ENCODE data around the gene GRID1. TPM values are rescaled to one million over a fixed set of nuclear protein-coding genes. Genes with fewer than 3 reads are reported as not detected.

GRID1 gene
- total RNA-seq, 1 experiment from 2014 or later, result not detected

DNA sequence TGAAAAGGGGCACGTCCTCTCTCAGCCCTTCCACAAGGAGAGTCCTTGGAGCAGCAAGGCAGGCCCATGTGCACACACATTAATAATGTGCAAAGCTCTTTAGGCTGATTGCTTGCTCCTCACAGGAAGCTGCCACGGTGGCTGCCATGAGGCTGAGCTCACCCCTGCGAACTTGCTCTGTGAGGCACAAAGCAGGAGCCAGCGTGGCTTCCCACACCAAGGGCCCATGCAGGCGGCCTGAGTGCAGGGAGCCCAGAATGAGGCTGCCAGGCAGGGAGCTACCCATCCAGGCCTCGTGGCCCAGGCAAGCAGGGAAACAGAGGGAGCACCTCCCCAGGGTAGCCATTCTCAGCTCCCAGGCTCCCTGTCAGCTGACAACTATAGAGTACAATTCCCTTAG, 242.9 kb downstream of the GRID1 start:
- TF ChIP-seq, protein P1, sequence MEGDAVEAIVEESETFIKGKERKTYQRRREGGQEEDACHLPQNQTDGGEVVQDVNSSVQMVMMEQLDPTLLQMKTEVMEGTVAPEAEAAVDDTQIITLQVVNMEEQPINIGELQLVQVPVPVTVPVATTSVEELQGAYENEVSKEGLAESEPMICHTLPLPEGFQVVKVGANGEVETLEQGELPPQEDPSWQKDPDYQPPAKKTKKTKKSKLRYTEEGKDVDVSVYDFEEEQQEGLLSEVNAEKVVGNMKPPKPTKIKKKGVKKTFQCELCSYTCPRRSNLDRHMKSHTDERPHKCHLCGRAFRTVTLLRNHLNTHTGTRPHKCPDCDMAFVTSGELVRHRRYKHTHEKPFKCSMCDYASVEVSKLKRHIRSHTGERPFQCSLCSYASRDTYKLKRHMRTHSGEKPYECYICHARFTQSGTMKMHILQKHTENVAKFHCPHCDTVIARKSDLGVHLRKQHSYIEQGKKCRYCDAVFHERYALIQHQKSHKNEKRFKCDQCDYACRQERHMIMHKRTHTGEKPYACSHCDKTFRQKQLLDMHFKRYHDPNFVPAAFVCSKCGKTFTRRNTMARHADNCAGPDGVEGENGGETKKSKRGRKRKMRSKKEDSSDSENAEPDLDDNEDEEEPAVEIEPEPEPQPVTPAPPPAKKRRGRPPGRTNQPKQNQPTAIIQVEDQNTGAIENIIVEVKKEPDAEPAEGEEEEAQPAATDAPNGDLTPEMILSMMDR (IDR thresholded peaks at IDR 0.05; ENCODE audit: unreplicated experiment), result no peak
- DNase-seq, result no peak
- Mint-ChIP-seq H3K4me3 (ENCODE audit: low read depth, unreplicated experiment) (no peak overlapping the region), H3K9me3 (ENCODE audit: low read depth, unreplicated experiment) (no peaks in the 10 kb centered on the region), H3K36me3 (ENCODE audit: insufficient read depth, unreplicated experiment) (no peaks in the 10 kb centered on the region), H3K27me3 (ENCODE audit: unreplicated experiment) (peaks cover 46% of the 10 kb centered on the region), H3K4me1 (ENCODE audit: low read depth, unreplicated experiment) (no peaks in the 10 kb centered on the region), H3K27ac (ENCODE audit: unreplicated experiment) (no peak overlapping the region)
- no TSS peak for BruUV-seq (replicated peaks)
- CTCF ChIA-PET, result no interaction called here
- intact Hi-C loops (cut with micrococcal nuclease; ENCODE audit: unreplicated experiment), result no loop called here

DNA sequence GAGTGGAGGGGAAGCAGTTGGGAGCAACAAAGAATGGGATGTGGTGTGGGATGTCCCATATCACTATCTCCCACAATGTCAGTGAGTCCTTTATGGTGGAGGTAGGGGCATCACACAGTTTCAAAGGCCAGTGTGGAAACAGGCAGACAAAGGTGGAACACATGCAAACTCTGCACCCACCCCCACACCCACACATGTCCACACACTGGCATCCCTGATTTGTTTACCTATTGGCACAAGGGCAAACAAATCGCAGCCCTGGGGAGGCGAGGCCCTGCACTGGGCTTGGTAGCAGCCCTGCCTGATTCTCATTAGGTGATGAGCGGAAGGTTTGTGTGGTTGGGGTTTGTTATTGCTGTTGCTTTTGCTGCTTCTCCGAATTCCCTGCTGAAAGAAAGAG, 243.3 kb downstream of the GRID1 start:
- no peak for DNase-seq
- Mint-ChIP-seq H3K27ac (ENCODE audit: unreplicated experiment) (no peak overlapping the region), H3K9me3 (ENCODE audit: low read depth, unreplicated experiment) (no peaks in the 10 kb centered on the region), H3K4me1 (ENCODE audit: low read depth, unreplicated experiment) (no peaks in the 10 kb centered on the region), H3K36me3 (ENCODE audit: insufficient read depth, unreplicated experiment) (no peaks in the 10 kb centered on the region), H3K4me3 (ENCODE audit: low read depth, unreplicated experiment) (no peak overlapping the region), H3K27me3 (ENCODE audit: unreplicated experiment) (peaks cover 42% of the 10 kb centered on the region)
- no TSS peak for BruUV-seq (replicated peaks)
- CTCF ChIA-PET, result no interaction called here
- intact Hi-C loops (cut with micrococcal nuclease; ENCODE audit: unreplicated experiment), result no loop called here
- TF ChIP-seq, protein P1 (IDR thresholded peaks at IDR 0.05; ENCODE audit: unreplicated experiment), result no peak

DNA sequence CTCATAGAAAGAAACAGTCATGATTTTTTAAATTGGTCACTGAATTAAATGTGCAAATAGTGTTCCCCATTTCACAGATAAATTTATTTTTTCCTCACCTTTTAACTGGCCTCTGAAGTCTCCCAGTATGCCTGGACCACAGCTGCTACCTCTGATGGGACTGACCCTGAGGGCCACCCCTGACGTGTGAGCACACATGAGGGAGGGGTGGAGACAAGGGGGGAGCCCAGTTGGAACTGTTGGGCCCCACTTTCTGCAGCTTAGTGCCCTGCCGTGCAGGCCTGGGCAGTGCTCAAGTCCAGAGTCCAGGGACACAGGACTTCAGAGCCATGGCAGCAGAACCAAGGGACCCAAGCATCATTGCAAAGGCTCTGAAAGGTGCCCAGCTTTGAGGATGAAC, 243.9 kb downstream of the GRID1 start:
- H3K9me3 Mint-ChIP-seq (ENCODE audit: low read depth, unreplicated experiment), result no peaks in the 10 kb centered on the region
- no peak overlapping the region for H3K4me3 Mint-ChIP-seq (ENCODE audit: low read depth, unreplicated experiment)
- intact Hi-C loops (cut with micrococcal nuclease; ENCODE audit: unreplicated experiment), result no loop called here
- BruUV-seq (replicated peaks), result no TSS peak
- no peak for DNase-seq
- no peaks in the 10 kb centered on the region for H3K4me1 Mint-ChIP-seq (ENCODE audit: low read depth, unreplicated experiment)
- no peaks in the 10 kb centered on the region for H3K36me3 Mint-ChIP-seq (ENCODE audit: insufficient read depth, unreplicated experiment)
- peaks cover 35% of the 10 kb centered on the region for H3K27me3 Mint-ChIP-seq (ENCODE audit: unreplicated experiment)
- H3K27ac Mint-ChIP-seq (ENCODE audit: unreplicated experiment), result no peak overlapping the region
- TF ChIP-seq, protein P1 (IDR thresholded peaks at IDR 0.05; ENCODE audit: unreplicated experiment), result no peak
- CTCF ChIA-PET, result no interaction called here

DNA sequence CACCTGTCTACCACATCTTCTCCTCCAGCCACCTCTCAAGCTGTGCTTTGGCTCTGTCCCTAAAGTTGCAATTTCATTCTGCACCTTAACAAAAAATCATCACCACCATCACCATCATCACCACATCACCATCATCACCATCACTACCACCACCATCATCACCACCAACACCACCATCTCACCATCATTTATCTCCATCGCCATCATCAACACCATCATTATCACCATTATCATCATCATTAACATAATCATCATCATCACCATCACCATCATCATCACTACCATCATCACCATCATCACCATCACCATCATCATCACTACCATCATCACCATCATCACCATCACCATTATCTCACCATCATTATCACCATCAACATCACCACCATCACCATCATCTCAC, 245.4 kb downstream of the GRID1 start:
- no peaks in the 10 kb centered on the region for H3K36me3 Mint-ChIP-seq (ENCODE audit: insufficient read depth, unreplicated experiment)
- no peak overlapping the region for H3K4me3 Mint-ChIP-seq (ENCODE audit: low read depth, unreplicated experiment)
- H3K27me3 Mint-ChIP-seq (ENCODE audit: unreplicated experiment), result peaks cover 26% of the 10 kb centered on the region
- BruUV-seq (replicated peaks), result no TSS peak
- DNase-seq, result no peak
- H3K9me3 Mint-ChIP-seq (ENCODE audit: low read depth, unreplicated experiment), result no peaks in the 10 kb centered on the region
- H3K4me1 Mint-ChIP-seq (ENCODE audit: low read depth, unreplicated experiment), result no peaks in the 10 kb centered on the region
- no peak overlapping the region for H3K27ac Mint-ChIP-seq (ENCODE audit: unreplicated experiment)
- intact Hi-C loops (cut with micrococcal nuclease; ENCODE audit: unreplicated experiment), result no loop called here
- TF ChIP-seq, protein P1 (IDR thresholded peaks at IDR 0.05; ENCODE audit: unreplicated experiment), result no peak
- CTCF ChIA-PET, result no interaction called here

DNA sequence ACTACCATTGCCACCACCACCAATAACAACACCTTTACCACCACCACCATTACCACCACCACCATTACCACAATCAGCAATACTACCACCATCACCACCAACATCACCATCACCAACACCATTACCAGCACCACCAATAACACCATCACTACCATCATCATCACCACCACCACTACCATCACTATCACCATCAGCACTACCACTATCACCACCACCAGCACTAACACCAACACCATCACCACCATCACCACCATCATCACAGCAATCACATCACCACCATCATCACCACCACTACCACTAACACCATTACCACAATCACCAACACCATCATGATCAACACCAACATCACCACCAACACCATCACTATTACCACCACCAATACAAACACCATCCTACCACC, 249.5 kb downstream of the GRID1 start:
- CTCF ChIA-PET, result no interaction called here
- no TSS peak for BruUV-seq (replicated peaks)
- H3K27me3 Mint-ChIP-seq (ENCODE audit: unreplicated experiment), result peaks cover 27% of the 10 kb centered on the region
- H3K9me3 Mint-ChIP-seq (ENCODE audit: low read depth, unreplicated experiment), result no peaks in the 10 kb centered on the region
- no peak overlapping the region for H3K27ac Mint-ChIP-seq (ENCODE audit: unreplicated experiment)
- H3K36me3 Mint-ChIP-seq (ENCODE audit: insufficient read depth, unreplicated experiment), result no peaks in the 10 kb centered on the region
- H3K4me1 Mint-ChIP-seq (ENCODE audit: low read depth, unreplicated experiment), result no peaks in the 10 kb centered on the region
- DNase-seq, result no peak
- H3K4me3 Mint-ChIP-seq (ENCODE audit: low read depth, unreplicated experiment), result no peak overlapping the region
- intact Hi-C loops (cut with micrococcal nuclease; ENCODE audit: unreplicated experiment), result no loop called here
- TF ChIP-seq, protein P1 (IDR thresholded peaks at IDR 0.05; ENCODE audit: unreplicated experiment), result no peak
